HepG2 (cell line): ENCODE measurements around the gene DCUN1D4. TPM values are rescaled to one million over a fixed set of nuclear protein-coding genes. Genes with fewer than 3 reads are reported as not detected.
A peak's percentile ranks its signal among the peaks of the same experiment; 100 is the strongest.

ENCODE experiments used
- ATAC-seq: fragments of 200-7000 bp; cut with Tn5 transposase; 3 replicates; pipeline ENCODE4 v1.9.1; 2020; ENCODE audit warnings: mild to moderate bottlenecking, moderate library complexity
- BruUV-seq: library from RNA; stranded (reverse); fragments of 400-500 nt; replicated peaks from 2 replicates; lab custom pipeline; 2021; lab: Mats Ljungman, UMichigan
- CTCF ChIA-PET: fragments of 300-600 bp; formaldehyde crosslinking; extraction: SDS; loops from one replicate; lab custom pipeline; 2021; ENCODE audit warnings: low total read pairs, inconsistent platforms, low intra/inter-chr PET ratio; lab: Yijun Ruan, JAX
- POLR2A ChIA-PET: fragments of 350-600 bp; sonication (Branson Sonifier 250); formaldehyde crosslinking; loops from one replicate; lab custom pipeline; 2020; ENCODE audit warnings: antibody characterized with exemption, inconsistent platforms; lab: Yijun Ruan, JAX
- DNase-seq: peaks from one replicate; pipeline ENCODE4 v3.0.0-alpha.2; 2015; ENCODE audit warnings: low spot score
- FAIRE-seq: peaks from 3 replicates; lab custom pipeline; 2011; peaks lifted over from hg19 to GRCh38; lab: Jason Lieb, UNC
- H2AFZ ChIP-seq: one replicate; pipeline ENCODE4 v1.6.1; 2011; ENCODE audit warnings: low read length, inconsistent platforms
- H3K27ac ChIP-seq: fragments of 300-600 bp; 3 replicates; pipeline ENCODE4 v1.8.0; 2011; ENCODE audit warnings: mixed run types, mild to moderate bottlenecking, mixed read lengths, low read length, inconsistent platforms; ENCODE audit not compliant: insufficient read depth; ENCODE audit errors: extremely low read length
- H3K27me3 ChIP-seq, 2 experiments: fragments of 200-600 bp in 1 of 2; 2 replicates in 1 of 2; 3 replicates in 1 of 2; pipeline versions ENCODE4 v1.6.0 to v1.8.0; 2011; ENCODE audit warnings: low read length in 2 of 2, mild to moderate bottlenecking in 2 of 2, moderate library complexity in 2 of 2, inconsistent platforms in 1 of 2; ENCODE audit not compliant: insufficient read depth in 2 of 2, control insufficient read depth in 1 of 2
- H3K36me3 ChIP-seq, 2 experiments: fragments of 200-600 bp in 1 of 2; replicated peaks in 1 of 2; 2 replicates in 1 of 2; 3 replicates in 1 of 2; pipeline versions ENCODE4 v1.5.1 to v1.8.0; 2011; ENCODE audit warnings: low read length in 2 of 2, inconsistent platforms in 1 of 2; ENCODE audit not compliant: insufficient read depth in 2 of 2, control insufficient read depth in 1 of 2
- H3K4me1 ChIP-seq: 2 replicates; pipeline ENCODE4 v1.5.1; 2012; ENCODE audit warnings: low read length, inconsistent platforms; ENCODE audit not compliant: insufficient read depth
- H3K4me2 ChIP-seq: 2 replicates; pipeline ENCODE4 v1.6.0; 2011; ENCODE audit warnings: low read depth, low read length, inconsistent platforms
- H3K4me3 ChIP-seq, 3 experiments: fragments of 200-600 bp in 1 of 3; sonication (generic), shearing (Covaris generic) in 1 of 3; replicated peaks in 1 of 3; 2 replicates each; pipeline ENCODE4 v1.5.1; 2011 to 2016; ENCODE audit warnings: low read length in 3 of 3, inconsistent platforms in 2 of 3, low read depth in 2 of 3, mild to moderate bottlenecking in 2 of 3, control low read depth in 1 of 3, mixed read lengths in 1 of 3; ENCODE audit not compliant: insufficient read depth in 1 of 3
- H3K79me2 ChIP-seq: one replicate; pipeline ENCODE4 v1.6.1; 2011; ENCODE audit warnings: low read length, inconsistent platforms; ENCODE audit not compliant: insufficient read depth
- H3K9ac ChIP-seq: 2 replicates; pipeline ENCODE4 v1.6.0; 2011; ENCODE audit warnings: mild to moderate bottlenecking, low read depth, low read length, inconsistent platforms; ENCODE audit not compliant: insufficient read depth
- H3K9me3 ChIP-seq: 2 replicates; pipeline ENCODE4 v1.5.1; 2012; ENCODE audit warnings: mild to moderate bottlenecking, low read length
- H4K20me1 ChIP-seq: 2 replicates; pipeline ENCODE4 v1.6.0; 2011; ENCODE audit warnings: inconsistent platforms, mild to moderate bottlenecking, low read length, moderate library complexity; ENCODE audit not compliant: insufficient read depth
- ATF1 ChIP-seq: IDR thresholded peaks from 2 replicates; pipeline ENCODE4 v1.6.1; 2016; ENCODE audit warnings: mild to moderate bottlenecking, control low read depth
- DR1 ChIP-seq: sonication (generic); formaldehyde crosslinking; IDR thresholded peaks from 2 replicates; pipeline ENCODE4 v1.8.0; 2021; ENCODE audit warnings: mild to moderate bottlenecking, missing genetic modification reagents, inconsistent platforms
- HNRNPH1 ChIP-seq: fragments of 200-400 bp; formaldehyde crosslinking; optimal IDR thresholded peaks from 2 replicates; pipeline ENCODE3; 2017; ENCODE audit warnings: mild to moderate bottlenecking, low read depth, low read length
- ISX ChIP-seq: sonication (generic); formaldehyde crosslinking; conservative IDR thresholded peaks from 2 replicates; pipeline ENCODE4 v1.5.0; 2020; ENCODE audit warnings: missing genetic modification reagents
- NFATC3 ChIP-seq: sonication (generic); formaldehyde crosslinking; IDR thresholded peaks from 2 replicates; pipeline ENCODE4 v1.5.1; 2020; ENCODE audit warnings: mild to moderate bottlenecking, missing genetic modification reagents
- PLRG1 ChIP-seq: fragments of 450-650 bp; conservative IDR thresholded peaks from 2 replicates; pipeline ENCODE4 v1.6.1; 2016
- POLR2AphosphoS2 ChIP-seq: IDR thresholded peaks from 2 replicates; pipeline ENCODE4 v1.6.1; 2011; ENCODE audit warnings: low read depth, low read length, improper control_type of control experiment
- ZBTB20 ChIP-seq: sonication (generic); formaldehyde crosslinking; IDR thresholded peaks from 2 replicates; pipeline ENCODE4 v1.8.1; 2023; ENCODE audit warnings: missing genetic modification reagents, low read depth, mild to moderate bottlenecking, borderline replicate concordance
- ZBTB21 ChIP-seq: sonication (generic); formaldehyde crosslinking; IDR thresholded peaks from 2 replicates; pipeline ENCODE4 v1.4.0; 2020; ENCODE audit warnings: missing genetic modification reagents
- ZSCAN25 ChIP-seq: sonication (generic); formaldehyde crosslinking; IDR thresholded peaks from 2 replicates; pipeline ENCODE4 v1.8.0; 2022; ENCODE audit warnings: mild to moderate bottlenecking, missing genetic modification reagents
- WGBS: methylation state at CpG from one replicate; pipeline ENCODE4 v1.1.6; 2017; ENCODE audit warnings: low lambda C conversion rate; 5-methylcytosine and 5-hydroxymethylcytosine counted together
- in situ Hi-C: cut with HindIII; loops from 2 replicates; pipeline ENCODE4 v1.10.0; 2017; ENCODE audit warnings: low pct_unique_long_range_greater_than_20kb; ENCODE audit not compliant: extremely low pct_ligation_motif_present
- intact Hi-C: fragments of 100-400 bp; cut with micrococcal nuclease; formaldehyde crosslinking; loops from one replicate; pipeline ENCODE4 v1.10.0; 2022; ENCODE audit not compliant: unreplicated experiment
- polyA plus RNA-seq, 8 experiments: library from polyadenylated mRNA; depleted of rRNA in 3 of 8; stranded (reverse) in 7 of 8; unstranded in 1 of 8; fragments of >200 nt; fragmentation: Illumina TruSeq in 4 of 8; extraction: Trizol in 4 of 8; gene quantifications; 2 replicates each; pipeline versions ENCODE4 v1.2.1 to v1.2.3, GENCODE V29; 2011 to 2016; ENCODE audit warnings: low read depth in 4 of 8, missing spikeins in 1 of 8, mixed read lengths in 1 of 8; ENCODE audit not compliant: insufficient read depth in 1 of 8
- total RNA-seq, 5 experiments: library from RNA; depleted of rRNA; stranded (reverse); fragments of >200 nt; fragmentation: Illumina TruSeq; extraction: Trizol; gene quantifications; 2 replicates each; pipeline ENCODE4 v1.2.3, GENCODE V29; 2016; ENCODE audit warnings: low read depth in 1 of 5
- TF ChIP-seq, protein P1 (sequence below): sonication (generic); formaldehyde crosslinking; conservative IDR thresholded peaks from 2 replicates; pipeline ENCODE4 v1.8.1; 2023; ENCODE audit warnings: missing genetic modification reagents
- TF ChIP-seq, protein P2 (sequence below): sonication (generic); formaldehyde crosslinking; IDR thresholded peaks from 2 replicates; pipeline ENCODE4 v1.4.0; 2020; ENCODE audit warnings: missing genetic modification reagents
- TF ChIP-seq, protein P3 (sequence below): sonication (generic); formaldehyde crosslinking; IDR thresholded peaks from 2 replicates; pipeline ENCODE4 v1.4.0; 2020; ENCODE audit warnings: mild to moderate bottlenecking, missing genetic modification reagents
- TF ChIP-seq, protein P4 (sequence below): sonication (generic); formaldehyde crosslinking; IDR thresholded peaks from 2 replicates; pipeline ENCODE4 v1.4.0; 2020; ENCODE audit warnings: missing genetic modification reagents, borderline replicate concordance

DCUN1D4 gene
- total and polyA plus RNA-seq, 2 of the 13 experiments (the other 11 are each of a cell fraction or from before 2014, with no cell fraction given), result 27.9 to 44.4 TPM

DNA sequence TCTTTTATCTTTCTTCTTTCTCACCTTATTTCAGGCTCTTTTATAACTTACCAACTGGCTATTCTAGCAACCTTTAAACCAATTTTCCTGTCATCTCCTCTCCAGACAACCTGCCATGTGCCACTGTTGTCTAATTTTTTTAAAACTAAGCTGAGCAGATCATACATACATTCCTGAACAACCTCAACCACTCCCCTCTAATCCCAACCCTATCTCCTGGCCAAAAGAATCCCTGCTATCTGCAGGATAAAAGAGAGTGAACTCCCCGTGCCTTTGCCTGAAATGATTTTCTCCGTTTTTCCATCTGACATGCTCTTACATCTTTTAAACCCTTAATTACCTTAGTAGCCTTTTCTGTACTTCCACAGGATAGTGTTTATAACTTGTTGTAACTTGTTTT, 35.5 kb downstream of the DCUN1D4 start:
- Histone ChIP-seq H3K4me2 (no peak overlapping the region), H3K9ac (no peak overlapping the region), H3K27ac (peak overlapping the region; percentile 97), H3K79me2 (no peaks in the 10 kb centered on the region), H2AFZ (no peak overlapping the region), H3K9me3 (no peaks in the 10 kb centered on the region), H3K4me3 (no peak overlapping the region), H4K20me1 (no peaks in the 10 kb centered on the region), H3K4me1 (peaks cover 19% of the 10 kb centered on the region), H3K36me3 (peaks cover 5 to 25% of the 10 kb centered on the region in 2 experiments), H3K27me3 (no peaks in the 10 kb centered on the region)
- no peak for ATAC-seq
- intact Hi-C loops, result no loop called here
- DNase-seq, result no peak
- WGBS, result 82% methylated on average over 2 of the region's 2 CpGs
- POLR2A ChIA-PET, result no interaction called here
- no peak for FAIRE-seq
- CTCF ChIA-PET, result no interaction called here
- no TSS peak for BruUV-seq
- in situ Hi-C loops, result no loop called here
- TF ChIP-seq ZBTB20, result no peak
- TF ChIP-seq POLR2AphosphoS2, result no peak
- no peak for TF ChIP-seq ATF1 (CRISPR knock-in tag)
- no peak for TF ChIP-seq PLRG1
- TF ChIP-seq, protein P1, sequence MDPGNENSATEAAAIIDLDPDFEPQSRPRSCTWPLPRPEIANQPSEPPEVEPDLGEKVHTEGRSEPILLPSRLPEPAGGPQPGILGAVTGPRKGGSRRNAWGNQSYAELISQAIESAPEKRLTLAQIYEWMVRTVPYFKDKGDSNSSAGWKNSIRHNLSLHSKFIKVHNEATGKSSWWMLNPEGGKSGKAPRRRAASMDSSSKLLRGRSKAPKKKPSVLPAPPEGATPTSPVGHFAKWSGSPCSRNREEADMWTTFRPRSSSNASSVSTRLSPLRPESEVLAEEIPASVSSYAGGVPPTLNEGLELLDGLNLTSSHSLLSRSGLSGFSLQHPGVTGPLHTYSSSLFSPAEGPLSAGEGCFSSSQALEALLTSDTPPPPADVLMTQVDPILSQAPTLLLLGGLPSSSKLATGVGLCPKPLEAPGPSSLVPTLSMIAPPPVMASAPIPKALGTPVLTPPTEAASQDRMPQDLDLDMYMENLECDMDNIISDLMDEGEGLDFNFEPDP (CRISPR knock-in tag), result no peak
- no peak for TF ChIP-seq ISX (CRISPR knock-in tag)
- no peak for TF ChIP-seq NFATC3
- no peak for TF ChIP-seq HNRNPH1
- TF ChIP-seq, protein P2, sequence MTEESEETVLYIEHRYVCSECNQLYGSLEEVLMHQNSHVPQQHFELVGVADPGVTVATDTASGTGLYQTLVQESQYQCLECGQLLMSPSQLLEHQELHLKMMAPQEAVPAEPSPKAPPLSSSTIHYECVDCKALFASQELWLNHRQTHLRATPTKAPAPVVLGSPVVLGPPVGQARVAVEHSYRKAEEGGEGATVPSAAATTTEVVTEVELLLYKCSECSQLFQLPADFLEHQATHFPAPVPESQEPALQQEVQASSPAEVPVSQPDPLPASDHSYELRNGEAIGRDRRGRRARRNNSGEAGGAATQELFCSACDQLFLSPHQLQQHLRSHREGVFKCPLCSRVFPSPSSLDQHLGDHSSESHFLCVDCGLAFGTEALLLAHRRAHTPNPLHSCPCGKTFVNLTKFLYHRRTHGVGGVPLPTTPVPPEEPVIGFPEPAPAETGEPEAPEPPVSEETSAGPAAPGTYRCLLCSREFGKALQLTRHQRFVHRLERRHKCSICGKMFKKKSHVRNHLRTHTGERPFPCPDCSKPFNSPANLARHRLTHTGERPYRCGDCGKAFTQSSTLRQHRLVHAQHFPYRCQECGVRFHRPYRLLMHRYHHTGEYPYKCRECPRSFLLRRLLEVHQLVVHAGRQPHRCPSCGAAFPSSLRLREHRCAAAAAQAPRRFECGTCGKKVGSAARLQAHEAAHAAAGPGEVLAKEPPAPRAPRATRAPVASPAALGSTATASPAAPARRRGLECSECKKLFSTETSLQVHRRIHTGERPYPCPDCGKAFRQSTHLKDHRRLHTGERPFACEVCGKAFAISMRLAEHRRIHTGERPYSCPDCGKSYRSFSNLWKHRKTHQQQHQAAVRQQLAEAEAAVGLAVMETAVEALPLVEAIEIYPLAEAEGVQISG (CRISPR knock-in tag), result no peak
- TF ChIP-seq, protein P3, sequence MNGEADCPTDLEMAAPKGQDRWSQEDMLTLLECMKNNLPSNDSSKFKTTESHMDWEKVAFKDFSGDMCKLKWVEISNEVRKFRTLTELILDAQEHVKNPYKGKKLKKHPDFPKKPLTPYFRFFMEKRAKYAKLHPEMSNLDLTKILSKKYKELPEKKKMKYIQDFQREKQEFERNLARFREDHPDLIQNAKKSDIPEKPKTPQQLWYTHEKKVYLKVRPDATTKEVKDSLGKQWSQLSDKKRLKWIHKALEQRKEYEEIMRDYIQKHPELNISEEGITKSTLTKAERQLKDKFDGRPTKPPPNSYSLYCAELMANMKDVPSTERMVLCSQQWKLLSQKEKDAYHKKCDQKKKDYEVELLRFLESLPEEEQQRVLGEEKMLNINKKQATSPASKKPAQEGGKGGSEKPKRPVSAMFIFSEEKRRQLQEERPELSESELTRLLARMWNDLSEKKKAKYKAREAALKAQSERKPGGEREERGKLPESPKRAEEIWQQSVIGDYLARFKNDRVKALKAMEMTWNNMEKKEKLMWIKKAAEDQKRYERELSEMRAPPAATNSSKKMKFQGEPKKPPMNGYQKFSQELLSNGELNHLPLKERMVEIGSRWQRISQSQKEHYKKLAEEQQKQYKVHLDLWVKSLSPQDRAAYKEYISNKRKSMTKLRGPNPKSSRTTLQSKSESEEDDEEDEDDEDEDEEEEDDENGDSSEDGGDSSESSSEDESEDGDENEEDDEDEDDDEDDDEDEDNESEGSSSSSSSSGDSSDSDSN (CRISPR knock-in tag), result no peak
- no peak for TF ChIP-seq ZBTB21 (CRISPR knock-in tag)
- no peak for TF ChIP-seq DR1
- TF ChIP-seq, protein P4, sequence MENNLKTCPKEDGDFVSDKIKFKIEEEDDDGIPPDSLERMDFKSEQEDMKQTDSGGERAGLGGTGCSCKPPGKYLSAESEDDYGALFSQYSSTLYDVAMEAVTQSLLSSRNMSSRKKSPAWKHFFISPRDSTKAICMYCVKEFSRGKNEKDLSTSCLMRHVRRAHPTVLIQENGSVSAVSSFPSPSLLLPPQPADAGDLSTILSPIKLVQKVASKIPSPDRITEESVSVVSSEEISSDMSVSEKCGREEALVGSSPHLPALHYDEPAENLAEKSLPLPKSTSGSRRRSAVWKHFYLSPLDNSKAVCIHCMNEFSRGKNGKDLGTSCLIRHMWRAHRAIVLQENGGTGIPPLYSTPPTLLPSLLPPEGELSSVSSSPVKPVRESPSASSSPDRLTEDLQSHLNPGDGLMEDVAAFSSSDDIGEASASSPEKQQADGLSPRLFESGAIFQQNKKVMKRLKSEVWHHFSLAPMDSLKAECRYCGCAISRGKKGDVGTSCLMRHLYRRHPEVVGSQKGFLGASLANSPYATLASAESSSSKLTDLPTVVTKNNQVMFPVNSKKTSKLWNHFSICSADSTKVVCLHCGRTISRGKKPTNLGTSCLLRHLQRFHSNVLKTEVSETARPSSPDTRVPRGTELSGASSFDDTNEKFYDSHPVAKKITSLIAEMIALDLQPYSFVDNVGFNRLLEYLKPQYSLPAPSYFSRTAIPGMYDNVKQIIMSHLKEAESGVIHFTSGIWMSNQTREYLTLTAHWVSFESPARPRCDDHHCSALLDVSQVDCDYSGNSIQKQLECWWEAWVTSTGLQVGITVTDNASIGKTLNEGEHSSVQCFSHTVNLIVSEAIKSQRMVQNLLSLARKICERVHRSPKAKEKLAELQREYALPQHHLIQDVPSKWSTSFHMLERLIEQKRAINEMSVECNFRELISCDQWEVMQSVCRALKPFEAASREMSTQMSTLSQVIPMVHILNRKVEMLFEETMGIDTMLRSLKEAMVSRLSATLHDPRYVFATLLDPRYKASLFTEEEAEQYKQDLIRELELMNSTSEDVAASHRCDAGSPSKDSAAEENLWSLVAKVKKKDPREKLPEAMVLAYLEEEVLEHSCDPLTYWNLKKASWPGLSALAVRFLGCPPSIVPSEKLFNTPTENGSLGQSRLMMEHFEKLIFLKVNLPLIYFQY, result no peak
- no peak for TF ChIP-seq ZSCAN25 (CRISPR knock-in tag)
